OCI-LY1 (cell line): ENCODE results near the gene PDPN.

Source experiments
- EZH2 ChIP-seq: fragments of 200-600 bp; sonication (generic), shearing (Covaris generic); IDR thresholded peaks from 2 replicates; pipeline ENCODE4 v1.8.0; 2017; ENCODE audit warnings: borderline replicate concordance, mixed run types, mild to moderate bottlenecking, antibody characterized with exemption, low read length, moderate library complexity, mixed read lengths
- TF ChIP-seq, protein P1 (sequence below): fragments of 200-600 bp; sonication (generic), shearing (Covaris generic); IDR thresholded peaks from 2 replicates; pipeline ENCODE4 v1.5.1; 2017; ENCODE audit warnings: mild to moderate bottlenecking, antibody characterized with exemption, low read length, moderate library complexity, mixed read lengths

DNA sequence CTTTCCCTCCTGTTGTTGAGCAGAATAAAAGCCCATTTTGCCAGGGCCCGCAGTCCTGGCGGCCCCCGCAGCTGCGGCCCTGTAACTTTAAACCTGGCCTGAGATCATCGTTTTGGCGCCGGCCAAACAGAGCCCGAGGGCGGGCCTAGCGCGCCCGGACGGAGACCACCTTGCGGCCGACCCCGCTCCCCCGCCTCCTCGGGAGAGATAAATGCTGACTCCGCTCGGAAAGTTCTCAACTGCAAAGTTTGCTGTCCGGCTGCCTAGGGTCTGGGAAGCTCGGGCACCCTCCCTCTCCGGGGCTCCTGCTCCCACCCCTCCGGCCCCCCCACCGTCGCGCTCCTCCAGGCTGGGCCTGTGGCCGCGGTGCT, at the start of gene PDPN:
- TF ChIP-seq, protein P1, sequence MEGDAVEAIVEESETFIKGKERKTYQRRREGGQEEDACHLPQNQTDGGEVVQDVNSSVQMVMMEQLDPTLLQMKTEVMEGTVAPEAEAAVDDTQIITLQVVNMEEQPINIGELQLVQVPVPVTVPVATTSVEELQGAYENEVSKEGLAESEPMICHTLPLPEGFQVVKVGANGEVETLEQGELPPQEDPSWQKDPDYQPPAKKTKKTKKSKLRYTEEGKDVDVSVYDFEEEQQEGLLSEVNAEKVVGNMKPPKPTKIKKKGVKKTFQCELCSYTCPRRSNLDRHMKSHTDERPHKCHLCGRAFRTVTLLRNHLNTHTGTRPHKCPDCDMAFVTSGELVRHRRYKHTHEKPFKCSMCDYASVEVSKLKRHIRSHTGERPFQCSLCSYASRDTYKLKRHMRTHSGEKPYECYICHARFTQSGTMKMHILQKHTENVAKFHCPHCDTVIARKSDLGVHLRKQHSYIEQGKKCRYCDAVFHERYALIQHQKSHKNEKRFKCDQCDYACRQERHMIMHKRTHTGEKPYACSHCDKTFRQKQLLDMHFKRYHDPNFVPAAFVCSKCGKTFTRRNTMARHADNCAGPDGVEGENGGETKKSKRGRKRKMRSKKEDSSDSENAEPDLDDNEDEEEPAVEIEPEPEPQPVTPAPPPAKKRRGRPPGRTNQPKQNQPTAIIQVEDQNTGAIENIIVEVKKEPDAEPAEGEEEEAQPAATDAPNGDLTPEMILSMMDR, result no peak
- no peak for TF ChIP-seq EZH2
